K562 (cell line): ENCODE results near the gene SPOCD1. TPM values are rescaled to one million over a fixed set of nuclear protein-coding genes. Genes with fewer than 3 reads are reported as not detected.

ENCODE experiments used
- CHD4 ChIP-seq: fragments of 200-600 bp; sonication (generic); IDR thresholded peaks from 3 replicates; pipeline ENCODE4 v1.6.1; 2012; ENCODE audit warnings: low read depth, mild to moderate bottlenecking, mixed read lengths, low read length, inconsistent platforms; ENCODE audit not compliant: insufficient read depth, insufficient replicate concordance, poor library complexity, severe bottlenecking
- DACH1 ChIP-seq: fragments of 450-650 bp; IDR thresholded peaks from 2 replicates; pipeline ENCODE4 v1.6.1; 2018; ENCODE audit not compliant: partially characterized antibody
- DDX20 ChIP-seq: fragments of 450-650 bp; IDR thresholded peaks from 2 replicates; pipeline ENCODE4 v1.6.1; 2016; ENCODE audit warnings: missing genetic modification characterization, low read depth, mild to moderate bottlenecking, missing compliant biosample characterization, moderate library complexity
- ESRRA ChIP-seq: fragments of 450-650 bp; IDR thresholded peaks from 2 replicates; pipeline ENCODE4 v1.6.1; 2014; ENCODE audit warnings: low read depth, mild to moderate bottlenecking, moderate library complexity, borderline replicate concordance
- FOXA3 ChIP-seq, 2 experiments: fragments of 450-650 bp in 1 of 2; sonication (generic) in 1 of 2; formaldehyde crosslinking; IDR thresholded peaks in 1 of 2; conservative IDR thresholded peaks in 1 of 2; 2 replicates each; pipeline versions ENCODE4 v1.4.0 to v1.8.0; 2020 to 2022; ENCODE audit warnings: mild to moderate bottlenecking in 2 of 2, missing genetic modification reagents in 1 of 2
- JUND ChIP-seq, 2 experiments: IDR thresholded peaks; 2 replicates in 1 of 2; 3 replicates in 1 of 2; pipeline ENCODE4 v1.6.1; 2011; ENCODE audit warnings: borderline replicate concordance in 2 of 2, low read depth in 2 of 2, low read length in 2 of 2, improper control_type of control experiment in 1 of 2, missing biosample characterization in 1 of 2, missing genetic modification characterization in 1 of 2, missing genetic modification reagents in 1 of 2
- MCM5 ChIP-seq: fragments of 450-650 bp; IDR thresholded peaks from 2 replicates; pipeline ENCODE4 v1.6.1; 2016; ENCODE audit warnings: low read depth
- MECOM ChIP-seq: fragments of 250-450 bp; sonication (Bioruptor Pico); IDR thresholded peaks from 2 replicates; pipeline ENCODE4 v1.8.0; 2022; ENCODE audit warnings: inconsistent platforms
- MLLT1 ChIP-seq, 2 experiments: fragments of 450-650 bp; IDR thresholded peaks; 2 replicates each; pipeline ENCODE4 v1.6.1; 2016
- MTA3 ChIP-seq: fragments of 450-650 bp; formaldehyde crosslinking; IDR thresholded peaks from 2 replicates; pipeline ENCODE4 v1.6.1; 2017; ENCODE audit warnings: mild to moderate bottlenecking, borderline replicate concordance
- NFE2 ChIP-seq: IDR thresholded peaks from 2 replicates; pipeline ENCODE4 v1.6.1; 2014; ENCODE audit warnings: antibody characterized with exemption, low read depth
- PHB ChIP-seq: fragments of 250-450 bp; sonication (Bioruptor Pico); IDR thresholded peaks from 2 replicates; pipeline ENCODE4 v1.5.0; 2021
- SIN3A ChIP-seq, 2 experiments: fragments of 150-350 bp in 1 of 2; IDR thresholded peaks; 2 replicates each; pipeline ENCODE4 v1.6.1; 2011 to 2016; ENCODE audit warnings: borderline replicate concordance in 2 of 2, low read depth in 2 of 2, low read length in 2 of 2, mild to moderate bottlenecking in 2 of 2, moderate library complexity in 2 of 2; ENCODE audit not compliant: control insufficient read depth in 1 of 2
- SMAD2 ChIP-seq: fragments of 150-350 bp; IDR thresholded peaks from 2 replicates; pipeline ENCODE4 v1.6.1; 2014; ENCODE audit warnings: low read depth, mild to moderate bottlenecking, low read length
- ZNF431 ChIP-seq: sonication (generic); formaldehyde crosslinking; IDR thresholded peaks from 2 replicates; pipeline ENCODE4 v1.8.0; 2022; ENCODE audit warnings: mild to moderate bottlenecking, missing genetic modification reagents
- ZNF507 ChIP-seq: conservative IDR thresholded peaks from 2 replicates; pipeline ENCODE4 v1.6.1; 2017; ENCODE audit warnings: missing genetic modification characterization, missing compliant biosample characterization
- ZNF699 ChIP-seq: fragments of 250-450 bp; sonication (Bioruptor Pico); IDR thresholded peaks from 2 replicates; pipeline ENCODE4 v1.8.0; 2021; ENCODE audit warnings: mild to moderate bottlenecking, moderate library complexity; ENCODE audit not compliant: insufficient replicate concordance
- polyA plus RNA-seq, 8 experiments: library from polyadenylated mRNA; depleted of rRNA in 4 of 8; stranded (reverse) in 5 of 8; unstranded in 3 of 8; fragments of >200 nt; fragmentation: Nextera tagmentation in 2 of 8; fragmentation: Illumina TruSeq in 1 of 8; extraction: Ambion mirVana in 2 of 8; extraction: Trizol in 1 of 8; gene quantifications; 2 replicates each; pipeline versions ENCODE4 v1.2.1 to v1.2.3, GENCODE V29; 2011 to 2014; ENCODE audit warnings: inconsistent platforms in 1 of 8, missing spikeins in 1 of 8
- total RNA-seq, 7 experiments: library from RNA; depleted of rRNA in 6 of 7; stranded (reverse); fragments of >200 nt in 6 of 7; fragmentation: Illumina TruSeq in 2 of 7; extraction: Trizol in 2 of 7; gene quantifications; 2 replicates each; pipeline versions ENCODE4 v1.2.1 to v1.2.3, GENCODE V29; 2011 to 2021; ENCODE audit warnings: low replicate concordance in 1 of 7
- TF ChIP-seq, protein P1 (sequence below), 2 experiments: fragments of 450-650 bp in 1 of 2; sonication (generic) in 1 of 2; formaldehyde crosslinking in 1 of 2; IDR thresholded peaks in 1 of 2; conservative IDR thresholded peaks in 1 of 2; 2 replicates each; pipeline versions ENCODE4 v1.6.1 to v1.8.1; 2016 to 2023; ENCODE audit warnings: mild to moderate bottlenecking in 2 of 2, moderate library complexity in 2 of 2, inconsistent platforms in 1 of 2, missing genetic modification reagents in 1 of 2
- TF ChIP-seq, protein P2 (sequence below), 2 experiments: fragments of 450-650 bp in 1 of 2; IDR thresholded peaks; 2 replicates each; pipeline ENCODE4 v1.6.1; 2011 to 2017; ENCODE audit warnings: low read depth in 2 of 2, antibody characterized with exemption in 1 of 2, borderline replicate concordance in 1 of 2, low read length in 1 of 2, mild to moderate bottlenecking in 1 of 2, mixed read lengths in 1 of 2; ENCODE audit not compliant: control insufficient read depth in 1 of 2

Gene SPOCD1
- total and polyA plus RNA-seq, 9 of the 15 experiments (the other 6 are each of a cell fraction or from before 2014, with no cell fraction given): 0.03 to 0.71 (median 0.26) TPM; not detected in 1

DNA sequence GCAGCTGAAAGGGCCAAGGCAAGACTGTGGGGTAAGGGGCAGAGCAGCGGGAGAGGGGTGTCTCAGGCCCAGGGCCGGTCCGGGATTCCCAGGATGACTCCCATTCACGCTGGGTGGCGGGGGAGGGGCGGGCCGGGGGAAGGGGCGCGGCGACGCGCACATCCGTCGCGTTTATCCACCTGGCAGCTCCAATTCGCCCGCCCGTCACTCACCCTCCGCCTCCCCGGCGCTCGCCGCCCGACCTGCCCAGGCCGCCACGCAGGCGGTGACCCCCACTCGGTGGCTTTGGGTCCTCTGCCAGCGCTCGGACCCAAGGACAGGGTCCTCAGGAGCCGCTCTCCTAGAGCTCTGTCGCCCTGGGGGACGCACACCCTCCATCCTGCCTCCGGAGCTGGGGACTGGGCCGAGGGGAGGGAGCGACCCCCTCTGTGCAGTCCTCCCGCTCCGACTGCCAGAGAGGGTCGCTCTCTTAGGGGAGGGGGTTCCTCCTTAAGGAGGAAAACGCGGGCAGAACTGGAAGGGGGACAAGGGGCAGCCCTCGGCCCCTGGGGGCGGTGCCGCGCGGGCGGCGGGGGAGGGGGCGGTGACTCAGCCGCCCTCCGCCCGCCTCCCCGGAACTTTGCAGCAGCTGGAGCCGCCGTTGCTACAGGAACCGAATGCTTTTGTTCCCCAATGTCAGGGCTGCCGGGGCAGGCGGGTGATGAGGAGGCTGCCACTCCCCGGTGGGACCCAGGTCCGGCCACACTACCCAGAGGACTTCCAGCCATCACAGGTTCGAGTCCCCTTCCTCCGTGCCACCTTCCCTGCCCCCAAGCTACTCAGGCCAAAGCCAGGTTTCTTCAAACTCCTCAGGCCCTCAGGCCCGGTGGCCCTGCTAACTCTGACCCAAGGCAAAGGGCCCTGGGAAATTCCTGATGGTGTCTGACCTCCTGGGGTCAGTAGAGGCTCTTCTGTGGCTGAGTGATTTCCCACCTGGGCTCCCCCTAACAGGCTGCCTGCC is 55.1 kb downstream of the SPOCD1 start (continued):
- TF ChIP-seq SIN3A (IDR thresholded peaks at IDR 0.05; ENCODE audit: borderline replicate concordance in 2 of 2, control insufficient read depth in 1 of 2, low read depth in 2 of 2, low read length in 2 of 2) (peak in 1 of 2 experiments; percentile 37; a peak in 1 of 4 replicates), CHD4 (no peak), MECOM (CRISPR knock-in tag) (no peak), MCM5 (no peak), ZNF507 (tag) (no peak), SMAD2 (no peak), PHB (no peak), DACH1 (no peak), MLLT1 (IDR thresholded peaks at IDR 0.05) (no peak), DDX20 (no peak), MTA3 (no peak), JUND (IDR thresholded peaks at IDR 0.05; ENCODE audit: borderline replicate concordance, low read depth, low read length) (peak; percentile 86), JUND (tag; IDR thresholded peaks at IDR 0.05; ENCODE audit: borderline replicate concordance, low read depth, low read length) (peak; percentile 45; the same call in 1 of the 3 replicates), ESRRA (no peak), ZNF431 (no peak), FOXA3 (CRISPR knock-in tag; conservative IDR thresholded peaks at IDR 0.05 in 1 of 2, IDR thresholded peaks at IDR 0.05 in 1 of 2) (0 out of 4 replicates have a peak, but pooled peaks of 1 of the 2 experiments have one; percentile 33), ZNF699 (CRISPR knock-in tag) (no peak), NFE2 (peak; percentile 50; the same call in 1 of the 2 replicates)
- TF ChIP-seq, protein P1, sequence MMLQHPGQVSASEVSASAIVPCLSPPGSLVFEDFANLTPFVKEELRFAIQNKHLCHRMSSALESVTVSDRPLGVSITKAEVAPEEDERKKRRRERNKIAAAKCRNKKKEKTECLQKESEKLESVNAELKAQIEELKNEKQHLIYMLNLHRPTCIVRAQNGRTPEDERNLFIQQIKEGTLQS (IDR thresholded peaks at IDR 0.05): peak; percentile 84
- TF ChIP-seq, protein P1 (CRISPR knock-in tag; conservative IDR thresholded peaks at IDR 0.05): no peak
- TF ChIP-seq, protein P2, sequence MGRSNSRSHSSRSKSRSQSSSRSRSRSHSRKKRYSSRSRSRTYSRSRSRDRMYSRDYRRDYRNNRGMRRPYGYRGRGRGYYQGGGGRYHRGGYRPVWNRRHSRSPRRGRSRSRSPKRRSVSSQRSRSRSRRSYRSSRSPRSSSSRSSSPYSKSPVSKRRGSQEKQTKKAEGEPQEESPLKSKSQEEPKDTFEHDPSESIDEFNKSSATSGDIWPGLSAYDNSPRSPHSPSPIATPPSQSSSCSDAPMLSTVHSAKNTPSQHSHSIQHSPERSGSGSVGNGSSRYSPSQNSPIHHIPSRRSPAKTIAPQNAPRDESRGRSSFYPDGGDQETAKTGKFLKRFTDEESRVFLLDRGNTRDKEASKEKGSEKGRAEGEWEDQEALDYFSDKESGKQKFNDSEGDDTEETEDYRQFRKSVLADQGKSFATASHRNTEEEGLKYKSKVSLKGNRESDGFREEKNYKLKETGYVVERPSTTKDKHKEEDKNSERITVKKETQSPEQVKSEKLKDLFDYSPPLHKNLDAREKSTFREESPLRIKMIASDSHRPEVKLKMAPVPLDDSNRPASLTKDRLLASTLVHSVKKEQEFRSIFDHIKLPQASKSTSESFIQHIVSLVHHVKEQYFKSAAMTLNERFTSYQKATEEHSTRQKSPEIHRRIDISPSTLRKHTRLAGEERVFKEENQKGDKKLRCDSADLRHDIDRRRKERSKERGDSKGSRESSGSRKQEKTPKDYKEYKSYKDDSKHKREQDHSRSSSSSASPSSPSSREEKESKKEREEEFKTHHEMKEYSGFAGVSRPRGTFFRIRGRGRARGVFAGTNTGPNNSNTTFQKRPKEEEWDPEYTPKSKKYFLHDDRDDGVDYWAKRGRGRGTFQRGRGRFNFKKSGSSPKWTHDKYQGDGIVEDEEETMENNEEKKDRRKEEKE (IDR thresholded peaks at IDR 0.05; ENCODE audit: borderline replicate concordance in 1 of 2, control insufficient read depth in 1 of 2, low read depth in 2 of 2, low read length in 1 of 2): no peak
